Heart right ventricle (tissue), 16 donors: ENCODE results near the gene PGA4. TPM values are rescaled to one million over a fixed set of nuclear protein-coding genes. Genes with fewer than 3 reads are reported as not detected.
"Not testable (repeated sequence)": the region's sequence is repeated elsewhere in the genome, so short reads cannot be mapped to it uniquely, and the experiment has no call there.

Experiments
- ATAC-seq, 8 donors: fragments of 200-7000 bp; cut with Tn5 transposase; one replicate each; pipeline ENCODE4 v1.9.1; 2020; ENCODE audit warnings: mild to moderate bottlenecking in 8 of 8, moderate library complexity in 8 of 8, moderate number of reproducible peaks in 1 of 8
- DNase-seq, 2 donors: peaks; one replicate each; pipeline ENCODE4 v3.0.0-alpha.2; 2020
- H3K27ac ChIP-seq, 10 donors: fragments of 200-600 bp; sonication (generic) in 2 of 10; one replicate each; pipeline versions ENCODE4 v1.5.0 to v1.8.0; 2020 to 2022; ENCODE audit warnings: mild to moderate bottlenecking in 3 of 10
- H3K27me3 ChIP-seq, 7 donors: fragments of 200-600 bp; one replicate each; pipeline ENCODE4 v1.8.0; 2021 to 2022; ENCODE audit warnings: mild to moderate bottlenecking in 2 of 7
- H3K36me3 ChIP-seq, 9 donors: fragments of 200-600 bp; sonication (generic) in 1 of 9; one replicate each; pipeline versions ENCODE4 v1.5.0 to v1.8.0; 2020 to 2022; ENCODE audit warnings: mild to moderate bottlenecking in 2 of 9
- H3K4me1 ChIP-seq, 9 donors: fragments of 200-600 bp; sonication (generic) in 1 of 9; one replicate each; pipeline versions ENCODE4 v1.5.0 to v1.8.0; 2020 to 2022; ENCODE audit warnings: mild to moderate bottlenecking in 4 of 9
- H3K4me3 ChIP-seq, 10 donors: fragments of 200-600 bp; sonication (generic) in 2 of 10; one replicate each; pipeline versions ENCODE4 v1.5.0 to v1.8.0; 2020 to 2022; ENCODE audit warnings: mild to moderate bottlenecking in 7 of 10, moderate library complexity in 2 of 10
- H3K9me3 ChIP-seq, 11 donors: fragments of 200-600 bp in 10 of 11; sonication (generic) in 2 of 11; one replicate each; pipeline versions ENCODE4 v1.5.0 to v1.8.0; 2013 to 2022; ENCODE audit warnings: mild to moderate bottlenecking in 2 of 11, control low read depth in 1 of 11, moderate library complexity in 1 of 11
- CTCF ChIP-seq, 9 donors: fragments of 200-600 bp; sonication (generic) in 2 of 9; IDR thresholded peaks; one replicate each; pipeline versions ENCODE4 v1.5.0 to v1.8.0; 2021 to 2022; ENCODE audit warnings: antibody characterized with exemption in 9 of 9, mild to moderate bottlenecking in 5 of 9, moderate library complexity in 1 of 9
- WGBS, 2 donors: extraction: QIAGEN DNeasy Blood & Tissue Kit; methylation state at CpG; one replicate each; pipeline ENCODE4 v1.1.7; 2013; ENCODE audit warnings: inconsistent platforms in 1 of 2; 5-methylcytosine and 5-hydroxymethylcytosine counted together
- intact Hi-C, 10 donors: fragments of 100-400 bp; cut with DNase I; formaldehyde crosslinking; loops; one replicate each; pipeline versions ENCODE4 v1.11.1 to v1.14.2; 2022
- long read RNA-seq, 3 donors: library from polyadenylated mRNA; unstranded; transcript quantifications; one replicate each; pipeline ENCODE4 v2.0.0, GENCODE V29; 2020 to 2021
- polyA plus RNA-seq, 2 donors: library from polyadenylated mRNA; stranded (reverse); fragments of 200-250 nt; gene quantifications; one replicate each; pipeline ENCODE4 v1.2.3, GENCODE V29; 2013
- total RNA-seq, 10 donors: library from RNA; stranded (reverse); fragmentation: NEBNext Ultra II Directional in 3 of 10; extraction: Animal tissue kit (Norgen Biotek cat#: 25700) in 3 of 10; gene quantifications; one replicate each; pipeline versions ENCODE4 v1.2.1 to v1.2.4, GENCODE V29; 2021 to 2023
- donor health status: Arrhythmogenic right ventricular cardiomyopathy.
- donor health status: ischemic (EF 13 %, LVEDD 7.1; RV severe dilation, severe dysfunction).
- donor health status: healthy with polysubstance abuse.
- donor health status: DM: no; HTN: yes; CAD: no.
- donor health status: DM: no; HTN: no; CAD: no.
- donor health status: ischemic (EF 25% LVEDD 6.9; RV normal size, moderate dysfunction).
- donor health status: ischemic (EF 25% LVEDD 5.7; RV mildly dilated, moderate dysfunction).
- donor health status: healthy.
- donor health status: DM: yes; HTN: yes; CAD: no.
- donor health status: Ischemic cardiomyopathy.
- donor health status: ischemic (EF 35%, LVEDD 5.7; RV mildly dilated, moderate dysfunction).
- donor health status: nonischemic (EF 11% LVEDD 7.7; RV severe dilation, severe dysfunction).
- donor health status: DM: yes; HTN: yes; CAD: no.
- donor health status: PGD.
- donor health status: ischemic (EF 29% LVEDD 5.4; RV normal size, mild dysfunction).
- donor health status: nonischemic (EF 23%, LVEDD 6.1; RV moderate dilation, normal function).

The PGA4 gene
- total RNA-seq = 1 to 10 TPM in 2 of 10 donors, under 1 TPM in 1, not detected in 7; 0.76 to 2.6 (median 2.6) TPM
- 1 to 10 TPM in 1 of 2 donors, not detected in 1; 1.7 TPM for polyA plus RNA-seq
- long read RNA-seq, donor 1, partial matches to known transcripts = 2 of 4 reads
- long read RNA-seq, donor 1, other reads (novel, unspliced or antisense) = 0 of 4 reads
- long read RNA-seq, donor 2 = 0 reads
- long read RNA-seq, donor 3, partial matches to known transcripts = 2 of 2 reads
- long read RNA-seq, donor 3, other reads (novel, unspliced or antisense) = 0 of 2 reads

- no CpG with 5 or more reads among the region's 8 CpGs for WGBS, 2 donors
- ATAC-seq, H3K9me3 ChIP-seq, H3K27me3 ChIP-seq, intact Hi-C loops, H3K4me1 ChIP-seq, H3K4me3 ChIP-seq, H3K27ac ChIP-seq, H3K36me3 ChIP-seq, DNase-seq: not testable (repeated sequence)
These were observed at the start of gene PGA4 for GRCh38 chr11:61222047-61222446. Gene PGA4, plus strand, starts transcription at chr11:61222347. Its CDS starts 54 bp downstream, at chr11:61222401.

DNA sequence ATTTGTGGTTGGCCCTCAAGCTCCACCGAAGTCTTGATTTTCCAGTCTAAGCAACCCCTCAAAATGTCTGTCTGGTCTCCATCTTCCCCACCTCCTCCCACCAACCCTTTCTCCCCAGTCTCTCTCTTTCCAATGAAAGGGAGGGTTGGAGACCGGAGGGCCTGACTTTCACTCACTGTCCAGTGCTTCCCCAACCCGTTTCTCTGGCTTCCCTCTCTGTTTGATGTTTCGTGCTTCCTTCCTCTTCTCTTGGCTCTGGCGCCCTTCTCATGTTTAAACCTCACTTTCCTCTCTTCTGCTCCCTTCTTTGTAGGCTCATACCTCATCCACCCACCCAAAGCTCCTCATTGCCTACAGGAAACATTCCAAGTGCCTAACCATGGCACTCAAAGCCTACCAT lies 49.8 kb upstream of the PGA4 start:
- Histone ChIP-seq H3K9me3 (peaks cover 0 to 5% (median 0%) of the 10 kb centered on the region in 11 donors), H3K4me3 (no peak overlapping the region), H3K27ac (peak overlapping the region in 1 of 10 donors; percentile 53), H3K4me1 (peaks cover 0 to 32% (median 0%) of the 10 kb centered on the region in 9 donors), H3K36me3 (no peaks in the 10 kb centered on the region), H3K27me3 (peaks cover 0 to 36% (median 3%) of the 10 kb centered on the region in 7 donors)
- WGBS, 2 donors = 67 to 72% methylated on average over 5 of the region's 5 CpGs
- intact Hi-C loops = loop anchor here in 1 of 10 donors (10.0 kb wide), 1 partner anchor 338 kb away; no protein-coding TSS in a partner anchor
- no peak for DNase-seq
- no peak for TF ChIP-seq CTCF (IDR thresholded peaks at IDR 0.05)
- no peak for ATAC-seq

DNA sequence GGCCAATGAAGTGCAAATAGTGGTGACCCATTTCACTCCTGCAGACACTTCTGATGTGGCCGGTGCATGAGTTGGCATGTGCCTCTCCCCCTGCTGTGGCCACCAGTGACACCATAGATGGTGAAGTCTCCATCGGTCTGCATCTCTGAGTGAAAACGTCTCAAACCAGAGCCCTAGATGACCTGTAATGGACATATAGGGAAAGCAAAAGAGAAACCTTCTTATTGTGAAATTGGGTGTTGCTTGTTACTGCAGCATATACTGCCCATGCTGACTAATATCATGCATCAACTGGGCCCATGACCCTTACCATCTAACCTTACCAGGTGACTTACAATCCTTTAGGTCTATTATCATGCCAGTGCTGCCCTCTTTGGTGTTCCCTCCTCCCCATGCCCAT lies 49.3 kb upstream of the PGA4 start:
- ATAC-seq (no peak), DNase-seq (no peak)
- Histone ChIP-seq H3K4me3 (no peak overlapping the region), H3K36me3 (no peaks in the 10 kb centered on the region), H3K9me3 (peaks cover 0 to 5% (median 0%) of the 10 kb centered on the region in 11 donors), H3K27me3 (peaks cover 0 to 36% (median 7%) of the 10 kb centered on the region in 7 donors), H3K27ac (no peak overlapping the region), H3K4me1 (peaks cover 0 to 26% (median 0%) of the 10 kb centered on the region in 9 donors)
- intact Hi-C loops = loop anchor here in 1 of 10 donors (10.0 kb wide), 1 partner anchor 338 kb away; no protein-coding TSS in a partner anchor
- 89 to 92% methylated on average over 3 of the region's 3 CpGs for WGBS, 2 donors
- TF ChIP-seq CTCF (IDR thresholded peaks at IDR 0.05) = no peak

GRCh38 chr11:61173456-61173855 lies 48.7 kb upstream of the PGA4 start:
- Histone ChIP-seq H3K9me3 (peaks cover 0 to 5% (median 0%) of the 10 kb centered on the region in 11 donors), H3K27ac (no peak overlapping the region), H3K4me1 (peaks cover 0 to 21% (median 0%) of the 10 kb centered on the region in 9 donors), H3K36me3 (no peaks in the 10 kb centered on the region), H3K27me3 (peaks cover 0 to 35% (median 7%) of the 10 kb centered on the region in 7 donors), H3K4me3 (no peak overlapping the region)
- peak in 4 of 9 donors; percentile 3 to 14 (median 11) for TF ChIP-seq CTCF (IDR thresholded peaks at IDR 0.05)
- 72 to 75% methylated on average over 4 of the region's 4 CpGs for WGBS, 2 donors
- ATAC-seq (no peak), DNase-seq (no peak)
- intact Hi-C loops = loop anchor here in 1 of 10 donors (10.0 kb wide), 1 partner anchor 339 kb away; no protein-coding TSS in a partner anchor

- Histone ChIP-seq H3K27ac (no peak overlapping the region), H3K27me3 (peaks cover 0 to 29% (median 7%) of the 10 kb centered on the region in 7 donors), H3K9me3 (peaks cover 0 to 5% (median 0%) of the 10 kb centered on the region in 11 donors), H3K36me3 (no peaks in the 10 kb centered on the region), H3K4me1 (peaks cover 0 to 15% (median 0%) of the 10 kb centered on the region in 9 donors), H3K4me3 (no peak overlapping the region)
- intact Hi-C loops = loop anchor here in 1 of 10 donors (10.0 kb wide), 1 partner anchor 339 kb away; no protein-coding TSS in a partner anchor
- TF ChIP-seq CTCF (IDR thresholded peaks at IDR 0.05) = no peak
- ATAC-seq (no peak), DNase-seq (no peak)
- 53 to 66% methylated on average over 6 of the region's 6 CpGs for WGBS, 2 donors
These were observed 47.9 kb upstream of the PGA4 start for GRCh38 chr11:61174273-61174672.
